ENCODE measurements around the gene SLC25A13.

GRCh38 chr7:96100737-96101136 lies 221.2 kb downstream of the SLC25A13 start:
- TF ChIP-seq CTCF (IDR thresholded peaks at IDR 0.05) (no peak), TCF12 (IDR thresholded peaks at IDR 0.05) (no peak), RCOR1 (IDR thresholded peaks at IDR 0.05; ENCODE audit: low read length) (no peak), ZBTB33 (IDR thresholded peaks at IDR 0.05; ENCODE audit: borderline replicate concordance, low read depth) (no peak), FOXM1 (IDR thresholded peaks at IDR 0.05; ENCODE audit: low read depth) (no peak), TAF1 (IDR thresholded peaks at IDR 0.05; ENCODE audit: borderline replicate concordance, low read depth, low read length) (no peak), SIN3A (IDR thresholded peaks at IDR 0.05; ENCODE audit: borderline replicate concordance, low read depth, low read length) (no peak), NRF1 (IDR thresholded peaks at IDR 0.05; ENCODE audit: low read depth, low read length) (no peak), EZH2phosphoT487 (IDR thresholded peaks at IDR 0.05; ENCODE audit: borderline replicate concordance, low read depth) (no peak), EP300 (IDR thresholded peaks at IDR 0.05; ENCODE audit: borderline replicate concordance in 1 of 2, low read depth in 1 of 2, low read length in 1 of 2) (no peak), NFIC (IDR thresholded peaks at IDR 0.05; ENCODE audit: borderline replicate concordance) (no peak), FOSL2 (IDR thresholded peaks at IDR 0.05; ENCODE audit: borderline replicate concordance, low read depth) (no peak)
